Tibial nerve (tissue), 4 donors: ENCODE results near the gene PRICKLE2. TPM values are rescaled to one million over a fixed set of nuclear protein-coding genes. Genes with fewer than 3 reads are reported as not detected.

Experiments used
- DNase-seq, 2 donors: peaks; one replicate each; pipeline ENCODE4 v3.0.0-alpha.2; 2019; ENCODE audit warnings: low spot score in 2 of 2
- H3K27ac ChIP-seq, 4 donors: fragments of 200-600 bp; sonication (generic) in 3 of 4; one replicate each; pipeline ENCODE4 v1.5.1; 2017 to 2019; ENCODE audit warnings: mild to moderate bottlenecking in 1 of 4
- H3K27me3 ChIP-seq, 2 donors: fragments of 200-600 bp; sonication (generic) in 1 of 2; one replicate each; pipeline versions ENCODE4 v1.5.1 to v1.6.0; 2017 to 2019
- H3K36me3 ChIP-seq, 3 donors: fragments of 200-600 bp; sonication (generic); one replicate each; pipeline ENCODE4 v1.5.1; 2018 to 2019
- H3K4me1 ChIP-seq, 4 donors: fragments of 200-600 bp; sonication (generic) in 3 of 4; one replicate each; pipeline ENCODE4 v1.5.1; 2017 to 2019
- H3K4me3 ChIP-seq, 4 donors: fragments of 200-600 bp; sonication (generic) in 3 of 4; one replicate each; pipeline ENCODE4 v1.5.1; 2017 to 2019; ENCODE audit warnings: mild to moderate bottlenecking in 1 of 4, moderate library complexity in 1 of 4
- H3K9me3 ChIP-seq, 4 donors: fragments of 200-600 bp; sonication (generic) in 3 of 4; one replicate each; pipeline ENCODE4 v1.5.1; 2017 to 2019
- CTCF ChIP-seq, 5 experiments: fragments of 200-600 bp in 3 of 5; fragments of 450-650 bp in 2 of 5; sonication (generic) in 3 of 5; IDR thresholded peaks; one replicate each; pipeline ENCODE4 v1.5.1; 2016 to 2019; ENCODE audit warnings: antibody characterized with exemption in 5 of 5, mild to moderate bottlenecking in 3 of 5, moderate library complexity in 2 of 5
- EP300 ChIP-seq, 2 donors: sonication (generic); formaldehyde crosslinking; IDR thresholded peaks; one replicate each; pipeline ENCODE4 v1.6.1; 2017; ENCODE audit warnings: antibody characterized with exemption in 2 of 2, mild to moderate bottlenecking in 1 of 2
- POLR2A ChIP-seq, 2 donors: fragments of 450-650 bp; IDR thresholded peaks; one replicate each; pipeline ENCODE4 v1.6.1; 2017; ENCODE audit warnings: antibody characterized with exemption in 2 of 2, mild to moderate bottlenecking in 2 of 2, moderate library complexity in 2 of 2
- WGBS, 2 donors: methylation state at CpG; one replicate each; pipeline ENCODE4 v1.1.5; 2018; 5-methylcytosine and 5-hydroxymethylcytosine counted together
- total RNA-seq, 4 donors: library from RNA; depleted of rRNA; stranded (reverse); fragments of >200 nt; gene quantifications; one replicate each; pipeline ENCODE4 v1.1.0, GENCODE V29; 2016

The PRICKLE2 gene
- total RNA-seq, 4 donors from 2014 or later, result 24.5 to 39.1 (median 35.2) TPM

- DNase-seq, result no peak
- Histone ChIP-seq H3K9me3 (no peaks in the 10 kb centered on the region), H3K36me3 (peaks cover 0 to 9% (median 0%) of the 10 kb centered on the region in 3 donors), H3K4me3 (no peak overlapping the region), H3K27me3 (no peaks in the 10 kb centered on the region), H3K27ac (peak overlapping the region in 2 of 4 donors; percentile 53 to 90), H3K4me1 (peaks cover 0 to 53% (median 21%) of the 10 kb centered on the region in 4 donors)
- TF ChIP-seq POLR2A (IDR thresholded peaks at IDR 0.05), result no peak
- TF ChIP-seq CTCF (IDR thresholded peaks at IDR 0.05), result no peak
- no peak for TF ChIP-seq EP300 (IDR thresholded peaks at IDR 0.05)
- WGBS, 2 donors, result 58 to 70% methylated on average over 3 of the region's 3 CpGs
Measured at GRCh38 chr3:64104006-64104405, 121.3 kb downstream of the PRICKLE2 start.

GRCh38 chr3:64103131-64103530, 122.1 kb downstream of the PRICKLE2 start:
- 96 to 97% methylated on average over 2 of the region's 2 CpGs for WGBS, 2 donors
- peaks cover 0 to 46% (median 17%) of the 10 kb centered on the region in 4 donors for H3K4me1 ChIP-seq
- no peak for TF ChIP-seq CTCF (IDR thresholded peaks at IDR 0.05)
- no peak for TF ChIP-seq POLR2A (IDR thresholded peaks at IDR 0.05)
- no peak for TF ChIP-seq EP300 (IDR thresholded peaks at IDR 0.05)

GRCh38 chr3:64102147-64102546, 123.1 kb downstream of the PRICKLE2 start:
- Histone ChIP-seq H3K4me3 (no peak overlapping the region), H3K9me3 (no peaks in the 10 kb centered on the region)
- WGBS, 2 donors, result 94 to 96% methylated on average over 2 of the region's 2 CpGs

More at GRCh38 chr3:64103131-64103530, 122.1 kb downstream of the PRICKLE2 start:
- peaks cover 0 to 17% (median 0%) of the 10 kb centered on the region in 3 donors for H3K36me3 ChIP-seq
- no peaks in the 10 kb centered on the region for H3K27me3 ChIP-seq
- H3K4me3 ChIP-seq, result no peak overlapping the region
- DNase-seq, result no peak
- no peaks in the 10 kb centered on the region for H3K9me3 ChIP-seq
- H3K27ac ChIP-seq, result no peak overlapping the region

GRCh38 chr3:64099316-64099715, 126.0 kb downstream of the PRICKLE2 start:
- H3K36me3 ChIP-seq, result peaks cover 0 to 41% (median 0%) of the 10 kb centered on the region in 3 donors

More at GRCh38 chr3:64102147-64102546, 123.1 kb downstream of the PRICKLE2 start:
- DNase-seq, result no peak
- Histone ChIP-seq H3K4me1 (peaks cover 0 to 37% (median 13%) of the 10 kb centered on the region in 4 donors), H3K27ac (no peak overlapping the region), H3K27me3 (no peaks in the 10 kb centered on the region), H3K36me3 (peaks cover 0 to 23% (median 0%) of the 10 kb centered on the region in 3 donors)
- TF ChIP-seq CTCF (IDR thresholded peaks at IDR 0.05) (no peak), POLR2A (IDR thresholded peaks at IDR 0.05) (no peak), EP300 (IDR thresholded peaks at IDR 0.05) (no peak)

More at GRCh38 chr3:64099316-64099715, 126.0 kb downstream of the PRICKLE2 start:
- H3K4me1 ChIP-seq, result peaks cover 0 to 9% (median 1%) of the 10 kb centered on the region in 4 donors
- no peaks in the 10 kb centered on the region for H3K9me3 ChIP-seq
- DNase-seq, result no peak
- no peak overlapping the region for H3K4me3 ChIP-seq
- TF ChIP-seq EP300 (IDR thresholded peaks at IDR 0.05), result no peak
- TF ChIP-seq POLR2A (IDR thresholded peaks at IDR 0.05), result no peak
- TF ChIP-seq CTCF (IDR thresholded peaks at IDR 0.05), result no peak
- no peaks in the 10 kb centered on the region for H3K27me3 ChIP-seq
- 97 to 98% methylated on average over 26 of the region's 26 CpGs for WGBS, 2 donors
- H3K27ac ChIP-seq, result no peak overlapping the region
